Measurements from ENCODE around the gene CMTM6. TPM values are rescaled to one million over a fixed set of nuclear protein-coding genes. Genes with fewer than 3 reads are reported as not detected.

The CMTM6 gene, protein sequence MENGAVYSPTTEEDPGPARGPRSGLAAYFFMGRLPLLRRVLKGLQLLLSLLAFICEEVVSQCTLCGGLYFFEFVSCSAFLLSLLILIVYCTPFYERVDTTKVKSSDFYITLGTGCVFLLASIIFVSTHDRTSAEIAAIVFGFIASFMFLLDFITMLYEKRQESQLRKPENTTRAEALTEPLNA
- polyA plus RNA-seq (2013, experiment 1 of 2), result 54.5 TPM
- 63.4 TPM for polyA plus RNA-seq (2013, experiment 2 of 2)

- H3K4me3 ChIP-seq (ENCODE audit: extremely low read depth, insufficient read depth, low read length, poor library complexity, severe bottlenecking), result peak within 1 kb of the TSS; percentile 81
- H3K36me3 ChIP-seq (ENCODE audit: control insufficient read depth, insufficient read depth, low read length), result peaks cover 8% of the 10 kb centered on the region
- H3K9me3 ChIP-seq (ENCODE audit: control insufficient read depth, low read length), result no peaks in the 10 kb centered on the region
- peak within 1 kb of the TSS; percentile 88 for H3K27ac ChIP-seq (ENCODE audit: low read depth, low read length, severe bottlenecking)
- 0% methylated on average over 23 to 52 of the region's 61 CpGs for WGBS, 2 experiments (ENCODE audit: insufficient coverage in 2 of 2)
- H3K4me1 ChIP-seq (ENCODE audit: control insufficient read depth, insufficient read depth, low read length, poor library complexity, severe bottlenecking), result peaks cover 8% of the 10 kb centered on the region
Observed at GRCh38 chr3:32502118-32502945, at the start of gene CMTM6. Gene CMTM6, minus strand, starts transcription at chr3:32502852. Its CDS starts 107 bp downstream, at chr3:32502745.

- H3K4me3 ChIP-seq (ENCODE audit: extremely low read depth, insufficient read depth, low read length, poor library complexity, severe bottlenecking), result no peak overlapping the region
- H3K4me1 ChIP-seq (ENCODE audit: control insufficient read depth, insufficient read depth, low read length, poor library complexity, severe bottlenecking), result no peaks in the 10 kb centered on the region
- no peaks in the 10 kb centered on the region for H3K9me3 ChIP-seq (ENCODE audit: control insufficient read depth, low read length)
- no peak overlapping the region for H3K27ac ChIP-seq (ENCODE audit: low read depth, low read length, severe bottlenecking)
- H3K36me3 ChIP-seq (ENCODE audit: control insufficient read depth, insufficient read depth, low read length), result peaks cover 4% of the 10 kb centered on the region
- WGBS, 2 experiments (ENCODE audit: insufficient coverage in 2 of 2), result 92 to 100% methylated on average over 1 of the region's 1 CpG
Observed at GRCh38 chr3:32552013-32552412, 49.4 kb upstream of the CMTM6 start.

DNA sequence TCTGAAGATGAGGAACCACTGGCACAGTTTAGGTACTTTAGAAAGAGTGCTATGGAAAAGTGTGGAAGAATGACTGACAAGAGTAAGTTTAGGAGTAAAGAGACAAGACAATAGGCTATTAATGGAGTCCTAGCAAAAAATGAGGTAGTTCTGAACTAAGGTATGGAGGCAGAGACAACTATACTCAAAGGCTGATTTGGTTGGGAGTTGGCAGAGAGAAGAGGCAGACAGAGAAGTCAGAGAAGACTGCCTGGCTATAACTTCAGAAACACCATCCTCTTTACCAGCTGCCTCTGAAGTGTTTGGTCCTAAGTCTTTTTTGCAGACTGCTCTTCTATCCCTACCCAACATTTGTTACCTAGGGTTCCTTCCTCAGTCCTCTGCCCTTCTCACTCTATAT, 48.8 kb upstream of the CMTM6 start:
- Histone ChIP-seq H3K36me3 (ENCODE audit: control insufficient read depth, insufficient read depth, low read length) (peaks cover 6% of the 10 kb centered on the region), H3K4me1 (ENCODE audit: control insufficient read depth, insufficient read depth, low read length, poor library complexity, severe bottlenecking) (no peaks in the 10 kb centered on the region), H3K4me3 (ENCODE audit: extremely low read depth, insufficient read depth, low read length, poor library complexity, severe bottlenecking) (no peak overlapping the region), H3K9me3 (ENCODE audit: control insufficient read depth, low read length) (no peaks in the 10 kb centered on the region), H3K27ac (ENCODE audit: low read depth, low read length, severe bottlenecking) (no peak overlapping the region)

DNA sequence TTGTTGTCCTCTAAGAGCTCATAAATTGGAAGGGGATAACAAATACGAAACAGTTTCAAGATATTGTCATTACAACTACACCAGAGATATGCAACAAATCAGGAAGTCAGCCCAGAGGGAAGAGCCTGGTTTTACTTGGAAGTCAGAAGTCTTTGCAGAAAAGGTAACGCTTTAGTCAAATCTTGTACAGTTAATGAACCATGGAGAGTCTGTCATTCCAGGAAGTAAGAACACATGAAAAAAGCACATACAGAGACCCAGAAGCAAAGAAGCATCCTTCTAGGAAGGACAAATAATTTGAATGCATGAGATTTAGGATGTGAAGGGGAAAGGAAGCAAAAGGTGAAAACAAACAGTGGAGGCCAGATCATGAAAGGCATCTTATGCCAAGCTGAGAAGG, 48.4 kb upstream of the CMTM6 start:
- H3K4me3 ChIP-seq (ENCODE audit: extremely low read depth, insufficient read depth, low read length, poor library complexity, severe bottlenecking), result no peak overlapping the region
- peaks cover 8% of the 10 kb centered on the region for H3K36me3 ChIP-seq (ENCODE audit: control insufficient read depth, insufficient read depth, low read length)
- H3K27ac ChIP-seq (ENCODE audit: low read depth, low read length, severe bottlenecking), result no peak overlapping the region
- H3K9me3 ChIP-seq (ENCODE audit: control insufficient read depth, low read length), result no peaks in the 10 kb centered on the region
- WGBS, 2 experiments (ENCODE audit: insufficient coverage in 2 of 2), result 86 to 91% methylated on average over 1 of the region's 2 CpGs
- no peaks in the 10 kb centered on the region for H3K4me1 ChIP-seq (ENCODE audit: control insufficient read depth, insufficient read depth, low read length, poor library complexity, severe bottlenecking)

- no peaks in the 10 kb centered on the region for H3K4me1 ChIP-seq (ENCODE audit: control insufficient read depth, insufficient read depth, low read length, poor library complexity, severe bottlenecking)
- no peak overlapping the region for H3K4me3 ChIP-seq (ENCODE audit: extremely low read depth, insufficient read depth, low read length, poor library complexity, severe bottlenecking)
- peaks cover 44% of the 10 kb centered on the region for H3K36me3 ChIP-seq (ENCODE audit: control insufficient read depth, insufficient read depth, low read length)
- H3K9me3 ChIP-seq (ENCODE audit: control insufficient read depth, low read length), result no peaks in the 10 kb centered on the region
- H3K27ac ChIP-seq (ENCODE audit: low read depth, low read length, severe bottlenecking), result no peak overlapping the region
Observed at GRCh38 chr3:32545305-32545704, 42.7 kb upstream of the CMTM6 start.

- Histone ChIP-seq H3K4me1 (ENCODE audit: control insufficient read depth, insufficient read depth, low read length, poor library complexity, severe bottlenecking) (no peaks in the 10 kb centered on the region), H3K9me3 (ENCODE audit: control insufficient read depth, low read length) (no peaks in the 10 kb centered on the region), H3K27ac (ENCODE audit: low read depth, low read length, severe bottlenecking) (no peak overlapping the region), H3K4me3 (ENCODE audit: extremely low read depth, insufficient read depth, low read length, poor library complexity, severe bottlenecking) (no peak overlapping the region), H3K36me3 (ENCODE audit: control insufficient read depth, insufficient read depth, low read length) (peaks cover 48% of the 10 kb centered on the region)
- WGBS, 2 experiments (ENCODE audit: insufficient coverage in 2 of 2), result 89 to 100% methylated on average over 1 of the region's 2 CpGs
Observed at GRCh38 chr3:32544894-32545293, 42.2 kb upstream of the CMTM6 start.

- no peak overlapping the region for H3K4me3 ChIP-seq (ENCODE audit: extremely low read depth, insufficient read depth, low read length, poor library complexity, severe bottlenecking)
- H3K36me3 ChIP-seq (ENCODE audit: control insufficient read depth, insufficient read depth, low read length), result peaks cover 54% of the 10 kb centered on the region
- H3K9me3 ChIP-seq (ENCODE audit: control insufficient read depth, low read length), result no peaks in the 10 kb centered on the region
- no peaks in the 10 kb centered on the region for H3K4me1 ChIP-seq (ENCODE audit: control insufficient read depth, insufficient read depth, low read length, poor library complexity, severe bottlenecking)
- WGBS, 2 experiments (ENCODE audit: insufficient coverage in 2 of 2), result 90 to 100% methylated on average over 2 of the region's 2 CpGs
- H3K27ac ChIP-seq (ENCODE audit: low read depth, low read length, severe bottlenecking), result no peak overlapping the region
Observed at GRCh38 chr3:32542807-32543206, 40.2 kb upstream of the CMTM6 start.

DNA sequence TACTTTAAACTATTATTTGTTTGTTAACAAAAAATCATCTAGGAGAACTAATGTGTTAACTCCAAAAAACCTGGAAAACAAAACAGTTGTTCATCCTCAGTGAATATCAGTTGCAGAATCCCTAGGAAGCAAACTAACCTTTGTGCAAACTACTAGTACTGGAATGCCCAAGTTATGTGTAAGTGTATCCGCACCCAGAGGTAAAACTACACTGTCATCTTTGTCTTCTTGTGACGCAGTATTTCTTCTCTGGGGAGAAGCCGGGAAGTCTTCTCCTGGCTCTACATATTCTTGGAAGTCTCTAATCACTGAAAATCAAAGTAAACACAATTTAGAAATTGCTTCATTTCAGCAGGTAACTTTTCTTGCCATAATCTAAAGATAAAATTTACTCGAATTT, 38.2 kb upstream of the CMTM6 start:
- no peak overlapping the region for H3K4me3 ChIP-seq (ENCODE audit: extremely low read depth, insufficient read depth, low read length, poor library complexity, severe bottlenecking)
- no peaks in the 10 kb centered on the region for H3K9me3 ChIP-seq (ENCODE audit: control insufficient read depth, low read length)
- H3K4me1 ChIP-seq (ENCODE audit: control insufficient read depth, insufficient read depth, low read length, poor library complexity, severe bottlenecking), result no peaks in the 10 kb centered on the region
- WGBS, 2 experiments (ENCODE audit: insufficient coverage in 2 of 2), result 96 to 100% methylated on average over 3 of the region's 4 CpGs
- H3K27ac ChIP-seq (ENCODE audit: low read depth, low read length, severe bottlenecking), result no peak overlapping the region
- peaks cover 52% of the 10 kb centered on the region for H3K36me3 ChIP-seq (ENCODE audit: control insufficient read depth, insufficient read depth, low read length)

DNA sequence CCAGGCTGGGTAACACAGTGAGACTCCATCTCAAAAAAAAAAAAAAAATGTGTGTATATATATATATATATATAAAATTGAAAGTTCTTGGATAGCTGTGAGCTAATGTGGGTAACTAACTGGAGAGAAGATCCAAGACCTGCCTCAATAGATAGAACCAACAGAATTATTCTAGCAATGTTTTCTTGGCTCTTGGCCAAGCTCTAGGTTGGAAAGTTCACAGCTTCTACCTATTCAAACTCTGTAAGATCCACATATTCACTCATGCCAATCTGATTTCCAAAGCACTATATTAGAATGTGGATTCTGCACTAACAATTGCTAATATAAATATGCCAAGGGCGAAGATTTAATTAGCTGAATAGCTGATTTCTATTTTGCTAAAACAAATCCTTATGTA, 29.8 kb upstream of the CMTM6 start:
- Histone ChIP-seq H3K4me3 (ENCODE audit: extremely low read depth, insufficient read depth, low read length, poor library complexity, severe bottlenecking) (no peak overlapping the region), H3K36me3 (ENCODE audit: control insufficient read depth, insufficient read depth, low read length) (peaks cover 42% of the 10 kb centered on the region), H3K9me3 (ENCODE audit: control insufficient read depth, low read length) (no peaks in the 10 kb centered on the region), H3K4me1 (ENCODE audit: control insufficient read depth, insufficient read depth, low read length, poor library complexity, severe bottlenecking) (no peaks in the 10 kb centered on the region), H3K27ac (ENCODE audit: low read depth, low read length, severe bottlenecking) (no peak overlapping the region)
- no CpG with 5 or more reads among the region's 1 CpG for WGBS, 2 experiments (ENCODE audit: insufficient coverage in 2 of 2)

DNA sequence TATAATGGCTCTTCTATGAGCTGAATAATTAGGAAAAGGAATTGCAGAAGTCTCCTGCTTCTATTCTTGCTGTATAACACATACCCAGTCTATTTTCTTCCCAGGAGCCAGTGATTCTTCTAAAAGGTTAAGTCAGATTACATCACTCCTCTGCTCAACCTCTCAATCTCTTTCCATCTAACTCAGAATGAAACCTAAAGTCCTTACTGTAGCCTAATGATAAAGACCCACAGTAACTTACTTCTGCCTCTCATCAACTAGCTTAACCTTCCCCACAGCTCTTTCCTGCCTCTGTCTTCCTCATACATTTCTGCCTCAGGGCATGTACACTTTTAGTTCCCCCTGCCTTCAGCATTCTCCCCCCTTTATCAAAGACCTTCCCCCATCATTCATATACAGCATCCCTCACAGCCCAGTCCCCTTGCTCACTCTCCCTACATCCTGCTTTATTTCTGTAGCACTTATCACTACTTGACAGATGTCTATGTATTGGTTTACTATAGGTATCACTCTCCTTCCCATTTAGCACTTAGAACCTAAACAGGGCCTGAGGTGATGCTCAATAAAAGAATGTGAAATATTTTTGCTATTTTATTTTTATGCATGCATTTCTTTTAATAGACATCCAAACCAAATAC, 28.5 kb upstream of the CMTM6 start:
- H3K4me3 ChIP-seq (ENCODE audit: extremely low read depth, insufficient read depth, low read length, poor library complexity, severe bottlenecking), result no peak overlapping the region
- no peaks in the 10 kb centered on the region for H3K9me3 ChIP-seq (ENCODE audit: control insufficient read depth, low read length)
- H3K4me1 ChIP-seq (ENCODE audit: control insufficient read depth, insufficient read depth, low read length, poor library complexity, severe bottlenecking), result no peaks in the 10 kb centered on the region
- peaks cover 51% of the 10 kb centered on the region for H3K36me3 ChIP-seq (ENCODE audit: control insufficient read depth, insufficient read depth, low read length)
- no peak overlapping the region for H3K27ac ChIP-seq (ENCODE audit: low read depth, low read length, severe bottlenecking)

DNA sequence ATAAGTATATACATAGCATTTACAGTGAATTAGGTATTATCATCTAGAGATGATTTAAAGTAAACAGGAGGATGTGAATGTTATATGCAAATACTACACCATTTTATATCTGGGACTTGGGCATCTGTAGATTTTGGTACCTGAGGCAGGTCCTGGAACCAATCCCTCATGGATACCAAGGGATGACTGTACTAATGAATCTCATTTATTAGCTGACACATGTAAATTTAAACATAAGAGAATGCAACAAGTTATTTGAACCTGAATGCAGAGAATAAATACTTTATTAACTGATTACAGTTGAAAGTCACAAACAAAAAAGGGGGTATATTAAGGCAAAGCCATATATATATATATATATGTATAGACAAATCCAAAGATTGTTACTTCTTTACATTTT, 23.1 kb upstream of the CMTM6 start:
- H3K4me3 ChIP-seq (ENCODE audit: extremely low read depth, insufficient read depth, low read length, poor library complexity, severe bottlenecking), result no peak overlapping the region
- H3K27ac ChIP-seq (ENCODE audit: low read depth, low read length, severe bottlenecking), result no peak overlapping the region
- no peaks in the 10 kb centered on the region for H3K9me3 ChIP-seq (ENCODE audit: control insufficient read depth, low read length)
- no peaks in the 10 kb centered on the region for H3K4me1 ChIP-seq (ENCODE audit: control insufficient read depth, insufficient read depth, low read length, poor library complexity, severe bottlenecking)
- H3K36me3 ChIP-seq (ENCODE audit: control insufficient read depth, insufficient read depth, low read length), result peaks cover 55% of the 10 kb centered on the region
